ENCODE data around the gene MGLL.

The MGLL gene

GRCh38 chr3:127801731-127802313, 20.5 kb downstream of the MGLL start:
- H3K9me3 ChIP-seq (ENCODE audit: low read depth, low read length) = no peaks in the 10 kb centered on the region

DNA sequence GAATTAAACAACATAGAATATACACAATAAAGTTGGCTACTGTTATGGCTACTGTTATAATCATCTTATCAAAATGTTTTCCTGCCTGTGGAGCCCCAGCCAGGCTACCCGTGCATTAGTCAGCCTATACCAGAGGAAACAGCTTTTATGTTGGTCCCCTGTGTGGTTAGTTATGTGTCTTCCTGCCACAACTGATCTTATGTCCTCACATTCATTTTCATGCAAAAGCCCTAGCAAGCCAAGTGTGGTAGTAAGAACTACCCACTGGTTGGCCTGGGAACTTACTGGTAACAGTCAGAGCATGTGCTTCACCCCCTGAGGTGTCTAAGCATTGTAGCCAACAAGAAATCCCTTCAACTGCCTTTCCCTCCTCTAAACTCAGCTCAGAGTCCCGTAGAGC, 21.8 kb downstream of the MGLL start:
- Histone ChIP-seq H3K36me3 (ENCODE audit: insufficient read depth, low read length) (no peaks in the 10 kb centered on the region), H3K9ac (ENCODE audit: insufficient read length) (no peak overlapping the region), H3K9me3 (ENCODE audit: low read depth, low read length) (no peaks in the 10 kb centered on the region), H3K4me3 (no peak overlapping the region), H3K27ac (no peak overlapping the region)
- no peak for DNase-seq (ENCODE audit: low read depth, low spot score)
- TF ChIP-seq POLR2AphosphoS5 (IDR thresholded peaks at IDR 0.05; ENCODE audit: borderline replicate concordance, low read depth, low read length) = no peak
- TF ChIP-seq EZH2 (IDR thresholded peaks at IDR 0.05) = no peak
- TF ChIP-seq FOXP2 (optimal IDR thresholded peaks at IDR 0.05; ENCODE audit: control extremely low read depth, extremely low read length, insufficient read depth) = no peak

More at GRCh38 chr3:127801731-127802313, 20.5 kb downstream of the MGLL start:
- Histone ChIP-seq H3K27ac (no peak overlapping the region), H3K36me3 (ENCODE audit: insufficient read depth, low read length) (no peaks in the 10 kb centered on the region), H3K4me3 (no peak overlapping the region), H3K9ac (ENCODE audit: insufficient read length) (no peak overlapping the region)
- no peak for DNase-seq (ENCODE audit: low read depth, low spot score)
- TF ChIP-seq POLR2AphosphoS5 (IDR thresholded peaks at IDR 0.05; ENCODE audit: borderline replicate concordance, low read depth, low read length) (no peak), FOXP2 (optimal IDR thresholded peaks at IDR 0.05; ENCODE audit: control extremely low read depth, extremely low read length, insufficient read depth) (no peak), EZH2 (IDR thresholded peaks at IDR 0.05) (no peak)

DNA sequence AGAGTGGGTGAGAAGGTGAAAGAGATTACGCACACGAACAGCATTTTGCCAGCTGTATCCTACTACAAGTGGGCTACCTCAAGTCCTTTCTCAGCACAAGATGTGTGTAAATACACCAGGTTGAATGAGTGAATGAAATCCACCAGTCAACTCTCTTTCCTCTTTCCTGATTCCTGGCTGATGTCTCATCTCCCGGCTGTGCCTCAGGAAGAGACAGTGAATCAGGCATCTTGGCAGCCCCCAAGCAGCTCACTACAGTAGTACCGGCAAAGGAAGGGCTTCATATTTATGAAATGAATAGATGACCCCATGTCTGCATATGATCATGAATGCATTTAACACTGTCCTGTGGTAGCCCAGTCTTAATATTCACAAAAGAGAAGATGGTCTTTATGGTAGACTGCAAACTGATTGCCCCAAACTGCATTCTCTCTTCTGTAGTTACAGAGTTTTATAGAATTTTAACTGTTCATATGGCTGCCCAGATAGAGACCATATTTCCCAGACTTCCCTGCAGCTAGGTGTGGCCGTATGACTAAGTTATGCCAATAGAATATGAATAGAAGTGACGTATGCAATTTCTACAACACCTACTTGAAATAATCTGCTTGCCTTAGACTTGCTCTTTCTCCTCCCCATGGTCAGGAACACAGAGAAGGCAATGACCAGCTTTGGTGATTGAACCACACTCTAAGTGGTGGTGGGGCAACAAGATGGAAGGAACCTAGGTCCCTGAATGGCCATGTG, 22.7 kb downstream of the MGLL start:
- no peak overlapping the region for H3K4me3 ChIP-seq
- no peak for TF ChIP-seq EZH2 (IDR thresholded peaks at IDR 0.05)
- TF ChIP-seq POLR2AphosphoS5 (IDR thresholded peaks at IDR 0.05; ENCODE audit: borderline replicate concordance, low read depth, low read length) = no peak
- no peak for TF ChIP-seq FOXP2 (optimal IDR thresholded peaks at IDR 0.05; ENCODE audit: control extremely low read depth, extremely low read length, insufficient read depth)

DNA sequence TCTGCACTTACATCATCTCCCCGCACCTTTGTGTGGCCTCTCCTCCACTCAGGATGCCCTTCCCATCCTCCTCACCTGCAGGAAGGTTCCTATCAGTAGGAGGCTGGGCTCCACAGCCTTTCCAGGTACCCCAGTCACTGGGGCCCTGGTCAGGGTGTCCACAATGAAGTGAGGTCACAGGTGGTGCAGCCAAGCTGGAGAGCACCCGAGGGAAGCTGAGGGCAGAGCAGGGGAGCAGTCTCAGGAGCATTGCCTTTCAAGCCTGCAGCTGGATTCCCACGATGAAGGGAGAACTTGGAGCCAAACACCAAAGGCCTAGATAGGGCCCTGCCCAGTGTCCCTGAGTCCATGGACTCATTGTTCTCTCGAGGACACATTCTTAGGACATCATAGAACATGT, 23.6 kb downstream of the MGLL start:
- Histone ChIP-seq H3K9me3 (ENCODE audit: low read depth, low read length) (no peaks in the 10 kb centered on the region), H3K36me3 (ENCODE audit: insufficient read depth, low read length) (no peaks in the 10 kb centered on the region), H3K27ac (no peak overlapping the region), H3K9ac (ENCODE audit: insufficient read length) (no peak overlapping the region), H3K4me3 (no peak overlapping the region)
- DNase-seq (ENCODE audit: low read depth, low spot score) = no peak
- TF ChIP-seq EZH2 (IDR thresholded peaks at IDR 0.05) (no peak), POLR2AphosphoS5 (IDR thresholded peaks at IDR 0.05; ENCODE audit: borderline replicate concordance, low read depth, low read length) (no peak), FOXP2 (optimal IDR thresholded peaks at IDR 0.05; ENCODE audit: control extremely low read depth, extremely low read length, insufficient read depth) (no peak)

More for the DNA sequence above, 22.7 kb downstream of the MGLL start:
- no peak for DNase-seq (ENCODE audit: low read depth, low spot score)
- H3K9me3 ChIP-seq (ENCODE audit: low read depth, low read length) = no peaks in the 10 kb centered on the region
- no peaks in the 10 kb centered on the region for H3K36me3 ChIP-seq (ENCODE audit: insufficient read depth, low read length)
- no peak overlapping the region for H3K9ac ChIP-seq (ENCODE audit: insufficient read length)
- no peak overlapping the region for H3K27ac ChIP-seq

DNA sequence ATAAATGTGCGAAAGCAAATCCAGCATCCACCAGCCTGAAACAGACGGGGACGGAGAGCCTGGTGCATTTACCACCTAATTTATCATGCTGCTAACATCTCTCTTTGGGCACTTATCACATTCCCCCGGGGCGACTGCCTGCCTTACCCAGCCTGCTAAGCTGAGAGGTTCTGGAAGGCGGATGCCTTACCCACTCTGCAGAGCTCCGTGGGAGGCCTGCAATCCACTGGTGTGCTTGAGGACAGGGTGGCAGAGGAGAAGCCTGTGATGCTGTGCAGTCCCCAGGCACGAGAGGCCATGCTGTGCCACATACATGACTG, 25.5 kb downstream of the MGLL start:
- Histone ChIP-seq H3K36me3 (ENCODE audit: insufficient read depth, low read length) (no peaks in the 10 kb centered on the region), H3K9ac (ENCODE audit: insufficient read length) (no peak overlapping the region), H3K4me3 (no peak overlapping the region), H3K9me3 (ENCODE audit: low read depth, low read length) (no peaks in the 10 kb centered on the region), H3K27ac (no peak overlapping the region)
- TF ChIP-seq EZH2 (IDR thresholded peaks at IDR 0.05) (no peak), POLR2AphosphoS5 (IDR thresholded peaks at IDR 0.05; ENCODE audit: borderline replicate concordance, low read depth, low read length) (no peak), FOXP2 (optimal IDR thresholded peaks at IDR 0.05; ENCODE audit: control extremely low read depth, extremely low read length, insufficient read depth) (no peak)
- DNase-seq (ENCODE audit: low read depth, low spot score) = no peak

DNA sequence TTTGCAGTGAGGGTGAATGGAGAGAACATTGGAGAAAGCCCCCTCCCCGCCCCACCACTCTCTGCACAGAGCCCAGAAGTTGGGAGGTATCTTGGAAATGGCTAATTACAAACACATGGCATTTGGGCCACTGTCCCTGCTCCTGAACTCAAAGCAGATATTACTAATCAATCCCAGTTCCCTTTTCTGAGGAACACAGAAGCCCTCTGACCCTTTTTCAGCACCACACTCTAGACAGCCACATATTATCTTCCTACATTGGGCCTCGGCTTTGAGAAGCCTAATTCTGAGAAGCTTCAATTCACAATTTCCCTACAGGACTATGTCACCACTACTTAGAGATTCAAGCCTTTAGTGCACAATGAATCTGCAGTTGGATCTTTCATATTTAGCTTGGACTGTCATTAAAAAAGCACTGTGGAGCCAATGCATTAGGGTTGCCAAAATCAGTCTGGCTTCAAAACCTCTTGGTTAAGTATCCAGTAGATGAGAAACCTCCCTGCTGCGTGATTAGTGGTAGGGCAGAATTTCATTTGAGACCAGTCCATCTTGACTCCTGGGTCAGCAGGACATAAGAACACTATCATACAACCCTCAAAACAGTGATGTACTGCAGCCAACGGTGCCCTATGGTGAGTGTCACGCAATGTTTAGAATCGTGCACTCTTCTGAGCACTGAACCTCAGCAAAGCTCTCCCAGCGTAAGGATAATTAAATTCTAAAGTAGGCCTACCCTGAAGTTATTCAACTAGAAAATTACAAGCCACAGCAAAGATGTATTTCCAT, 26.1 kb downstream of the MGLL start:
- no peak for DNase-seq (ENCODE audit: low read depth, low spot score)
- Histone ChIP-seq H3K9ac (ENCODE audit: insufficient read length) (no peak overlapping the region), H3K36me3 (ENCODE audit: insufficient read depth, low read length) (no peaks in the 10 kb centered on the region), H3K4me3 (no peak overlapping the region), H3K9me3 (ENCODE audit: low read depth, low read length) (no peaks in the 10 kb centered on the region), H3K27ac (no peak overlapping the region)
- TF ChIP-seq EZH2 (IDR thresholded peaks at IDR 0.05) (no peak), POLR2AphosphoS5 (IDR thresholded peaks at IDR 0.05; ENCODE audit: borderline replicate concordance, low read depth, low read length) (no peak), FOXP2 (optimal IDR thresholded peaks at IDR 0.05; ENCODE audit: control extremely low read depth, extremely low read length, insufficient read depth) (no peak)

- Histone ChIP-seq H3K9me3 (ENCODE audit: low read depth, low read length) (no peaks in the 10 kb centered on the region), H3K9ac (ENCODE audit: insufficient read length) (no peak overlapping the region), H3K36me3 (ENCODE audit: insufficient read depth, low read length) (no peaks in the 10 kb centered on the region), H3K27ac (no peak overlapping the region), H3K4me3 (no peak overlapping the region)
- TF ChIP-seq POLR2AphosphoS5 (IDR thresholded peaks at IDR 0.05; ENCODE audit: borderline replicate concordance, low read depth, low read length) = no peak
- no peak for TF ChIP-seq FOXP2 (optimal IDR thresholded peaks at IDR 0.05; ENCODE audit: control extremely low read depth, extremely low read length, insufficient read depth)
- no peak for TF ChIP-seq EZH2 (IDR thresholded peaks at IDR 0.05)
- no peak for DNase-seq (ENCODE audit: low read depth, low spot score)
Measured at GRCh38 chr3:127794972-127795371, 27.3 kb downstream of the MGLL start.

- DNase-seq (ENCODE audit: low read depth, low spot score) = no peak
- no peak overlapping the region for H3K27ac ChIP-seq
- H3K9ac ChIP-seq (ENCODE audit: insufficient read length) = no peak overlapping the region
- TF ChIP-seq POLR2AphosphoS5 (IDR thresholded peaks at IDR 0.05; ENCODE audit: borderline replicate concordance, low read depth, low read length) = no peak
- TF ChIP-seq EZH2 (IDR thresholded peaks at IDR 0.05) = no peak
- TF ChIP-seq FOXP2 (optimal IDR thresholded peaks at IDR 0.05; ENCODE audit: control extremely low read depth, extremely low read length, insufficient read depth) = no peak
- no peak overlapping the region for H3K4me3 ChIP-seq
- H3K36me3 ChIP-seq (ENCODE audit: insufficient read depth, low read length) = no peaks in the 10 kb centered on the region
- no peaks in the 10 kb centered on the region for H3K9me3 ChIP-seq (ENCODE audit: low read depth, low read length)
Measured at GRCh38 chr3:127794402-127794801, 27.9 kb downstream of the MGLL start.

Measured in SK-N-MC (cell line).